ENCODE measurements around the gene NMUR1.

Gene NMUR1

DNA sequence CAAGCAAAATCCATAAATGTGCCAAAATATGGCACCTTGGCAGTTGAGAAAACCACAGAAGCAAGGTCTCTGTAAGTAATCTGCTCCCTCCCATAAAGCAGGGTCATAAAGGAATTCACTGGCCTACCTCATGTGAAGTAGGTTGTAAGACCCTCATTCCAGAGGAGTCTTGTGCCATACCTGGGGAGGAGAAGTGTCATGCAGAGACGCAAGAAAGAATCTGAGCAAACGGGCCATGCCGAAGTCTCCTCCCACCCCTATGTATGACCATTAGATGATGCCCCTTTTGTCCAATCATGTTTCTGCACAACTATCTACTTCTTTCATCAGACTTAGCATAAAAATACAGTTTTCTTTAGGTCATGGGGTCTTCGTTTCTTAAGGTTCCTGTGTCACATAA, 14.6 kb downstream of the NMUR1 start:
- TF ChIP-seq, protein P1, sequence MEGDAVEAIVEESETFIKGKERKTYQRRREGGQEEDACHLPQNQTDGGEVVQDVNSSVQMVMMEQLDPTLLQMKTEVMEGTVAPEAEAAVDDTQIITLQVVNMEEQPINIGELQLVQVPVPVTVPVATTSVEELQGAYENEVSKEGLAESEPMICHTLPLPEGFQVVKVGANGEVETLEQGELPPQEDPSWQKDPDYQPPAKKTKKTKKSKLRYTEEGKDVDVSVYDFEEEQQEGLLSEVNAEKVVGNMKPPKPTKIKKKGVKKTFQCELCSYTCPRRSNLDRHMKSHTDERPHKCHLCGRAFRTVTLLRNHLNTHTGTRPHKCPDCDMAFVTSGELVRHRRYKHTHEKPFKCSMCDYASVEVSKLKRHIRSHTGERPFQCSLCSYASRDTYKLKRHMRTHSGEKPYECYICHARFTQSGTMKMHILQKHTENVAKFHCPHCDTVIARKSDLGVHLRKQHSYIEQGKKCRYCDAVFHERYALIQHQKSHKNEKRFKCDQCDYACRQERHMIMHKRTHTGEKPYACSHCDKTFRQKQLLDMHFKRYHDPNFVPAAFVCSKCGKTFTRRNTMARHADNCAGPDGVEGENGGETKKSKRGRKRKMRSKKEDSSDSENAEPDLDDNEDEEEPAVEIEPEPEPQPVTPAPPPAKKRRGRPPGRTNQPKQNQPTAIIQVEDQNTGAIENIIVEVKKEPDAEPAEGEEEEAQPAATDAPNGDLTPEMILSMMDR (IDR thresholded peaks at IDR 0.05): no peak
- no peak for TF ChIP-seq ZFX (IDR thresholded peaks at IDR 0.05; ENCODE audit: borderline replicate concordance)
- no peak overlapping the region for H3K27ac ChIP-seq

DNA sequence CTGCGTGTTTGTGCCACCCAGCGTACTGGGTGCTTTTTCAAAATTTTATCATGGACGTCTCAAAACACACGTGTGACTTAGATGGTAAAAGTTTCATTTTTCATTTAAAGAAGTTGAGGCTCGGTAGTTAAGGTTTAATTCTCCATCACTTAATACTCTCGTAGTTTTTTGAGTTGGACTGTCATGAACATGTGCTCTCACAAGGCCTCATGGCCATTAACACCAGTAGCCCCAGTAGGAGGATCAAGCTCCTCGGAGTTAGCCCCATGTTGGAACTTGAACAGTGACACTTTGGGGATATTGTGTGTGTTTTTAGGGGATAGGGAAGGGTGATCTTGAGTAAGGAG, 15.3 kb downstream of the NMUR1 start:
- TF ChIP-seq ZFX (IDR thresholded peaks at IDR 0.05; ENCODE audit: borderline replicate concordance): no peak
- TF ChIP-seq, protein P1 (IDR thresholded peaks at IDR 0.05): no peak
- peak overlapping the region; percentile 65 for H3K27ac ChIP-seq

DNA sequence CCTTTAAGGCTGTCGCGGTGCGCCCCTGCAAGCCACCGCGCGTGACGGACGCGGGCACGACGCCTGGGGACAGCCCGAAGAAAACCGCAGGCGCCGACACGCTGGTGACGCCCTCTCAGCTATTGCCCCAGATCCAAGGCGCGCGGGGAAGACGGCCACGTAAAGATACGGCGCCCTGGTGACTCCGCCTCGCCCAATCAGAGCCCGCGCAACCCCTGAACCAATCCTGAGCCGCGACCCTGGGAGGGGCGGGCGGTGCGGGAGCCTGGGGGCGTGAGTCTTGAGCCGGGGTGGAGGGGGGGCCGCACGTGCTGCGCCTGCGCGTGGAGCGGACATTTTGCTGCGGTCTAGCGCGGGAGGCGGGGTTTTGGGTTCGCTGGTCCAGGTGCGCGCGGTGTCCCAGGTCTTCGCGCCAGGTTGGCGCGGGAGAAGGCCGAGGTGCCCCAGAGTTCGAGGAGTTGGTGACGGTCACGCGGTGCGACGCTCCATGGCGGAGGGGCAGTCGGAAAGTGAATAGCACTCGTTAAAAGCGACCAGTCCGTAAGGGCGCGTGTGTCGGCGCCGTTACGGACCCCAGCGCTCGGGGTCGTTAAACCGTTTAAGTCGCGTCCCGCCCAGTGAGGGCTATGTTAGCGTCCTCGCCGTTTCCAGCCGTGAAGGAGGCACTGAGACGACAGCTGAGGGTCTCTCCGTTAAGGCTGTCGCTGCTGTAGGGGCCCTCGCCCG, 15.9 kb downstream of the NMUR1 start:
- TF ChIP-seq, protein P1 (IDR thresholded peaks at IDR 0.05): no peak
- TF ChIP-seq ZFX (IDR thresholded peaks at IDR 0.05; ENCODE audit: borderline replicate concordance): no peak
- peak overlapping the region; percentile 65 for H3K27ac ChIP-seq

DNA sequence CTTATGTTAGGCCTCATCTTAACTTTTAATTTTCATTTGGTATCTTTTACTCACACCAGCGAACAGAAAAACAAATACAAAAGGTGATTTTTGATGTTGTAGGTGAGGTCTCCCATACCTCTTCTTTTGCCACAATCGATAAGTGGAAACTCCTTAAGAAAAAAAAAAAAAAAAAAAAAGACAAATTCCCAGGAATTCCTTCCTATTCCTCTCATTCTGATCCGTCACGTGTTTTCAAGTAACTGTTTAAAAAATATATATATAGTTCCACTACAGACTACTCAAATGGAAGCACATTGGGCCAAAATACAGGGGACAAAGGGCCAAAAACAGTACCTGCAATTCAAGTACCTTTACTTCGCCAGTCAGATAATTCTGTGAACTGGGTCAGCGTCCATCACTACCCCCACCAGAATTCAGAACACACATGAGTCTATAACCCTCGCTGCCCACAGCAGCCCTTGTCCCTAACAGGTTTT, 16.5 kb downstream of the NMUR1 start:
- peak overlapping the region; percentile 65 for H3K27ac ChIP-seq
- TF ChIP-seq ZFX (IDR thresholded peaks at IDR 0.05; ENCODE audit: borderline replicate concordance): no peak
- TF ChIP-seq, protein P1 (IDR thresholded peaks at IDR 0.05): no peak

DNA sequence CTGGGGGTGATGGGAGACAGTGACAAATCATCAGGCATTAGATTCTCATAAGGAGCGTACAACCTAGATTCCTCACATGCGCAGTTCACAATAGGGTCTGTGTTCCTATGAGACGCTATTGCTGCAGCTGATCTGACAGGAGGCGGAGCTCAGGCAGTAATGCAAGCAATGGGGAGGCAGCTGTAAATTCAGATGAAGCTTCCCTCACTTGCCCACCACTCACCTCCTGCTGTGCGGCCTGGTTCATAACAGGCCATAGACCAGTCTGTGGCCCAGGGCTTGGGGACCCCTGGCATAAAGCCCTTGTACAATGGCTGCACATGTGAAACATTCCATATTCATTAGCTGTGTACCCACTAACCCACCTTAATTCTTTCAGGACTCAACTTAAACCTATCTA, 18.0 kb downstream of the NMUR1 start:
- H3K27ac ChIP-seq: no peak overlapping the region
- TF ChIP-seq, protein P1 (IDR thresholded peaks at IDR 0.05): no peak
- no peak for TF ChIP-seq ZFX (IDR thresholded peaks at IDR 0.05; ENCODE audit: borderline replicate concordance)

DNA sequence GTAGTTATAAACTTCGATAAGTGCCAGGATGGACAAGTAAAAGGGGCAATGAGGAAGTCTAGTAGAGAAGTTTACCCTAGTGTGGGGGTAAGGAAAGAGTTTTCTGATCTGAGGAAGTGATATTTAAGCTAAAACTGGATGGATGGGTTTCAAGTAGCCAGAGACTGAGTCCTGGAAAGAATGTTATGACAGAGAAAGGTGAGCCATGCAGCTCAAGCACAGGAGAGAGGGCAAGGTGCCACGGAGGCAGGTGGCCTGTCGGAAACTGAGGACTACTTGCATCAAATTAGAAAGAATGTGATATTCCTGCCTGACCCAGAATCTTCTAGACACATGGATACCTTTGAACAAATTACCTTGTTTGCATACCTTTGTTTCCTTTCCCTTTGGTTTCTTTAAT, 26.5 kb downstream of the NMUR1 start:
- no peak overlapping the region for H3K27ac ChIP-seq
- TF ChIP-seq ZFX (IDR thresholded peaks at IDR 0.05; ENCODE audit: borderline replicate concordance): no peak
- TF ChIP-seq, protein P1 (IDR thresholded peaks at IDR 0.05): no peak

DNA sequence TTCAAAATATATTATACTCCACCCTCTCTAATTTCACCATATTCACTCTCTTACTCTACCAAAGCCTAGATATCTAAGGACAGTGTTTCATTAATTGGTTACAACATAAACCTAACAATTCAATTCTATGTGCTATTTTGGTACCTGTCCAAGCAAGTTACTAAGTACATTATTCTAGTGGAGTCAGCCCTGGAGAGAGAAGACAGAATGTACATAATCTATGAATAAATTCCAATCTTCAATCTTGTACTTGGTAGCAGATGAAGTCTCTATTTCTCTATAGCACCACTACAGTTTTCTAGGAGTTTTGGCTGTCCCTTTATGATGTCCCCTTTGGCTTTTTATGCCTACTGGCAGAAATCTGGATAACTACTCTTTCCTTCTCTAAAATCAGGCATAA, 27.6 kb downstream of the NMUR1 start:
- TF ChIP-seq, protein P1 (IDR thresholded peaks at IDR 0.05): no peak
- TF ChIP-seq ZFX (IDR thresholded peaks at IDR 0.05; ENCODE audit: borderline replicate concordance): no peak
- no peak overlapping the region for H3K27ac ChIP-seq
